ENCODE results near the gene GON7.
"Not testable (repeated sequence)": the region's sequence is repeated elsewhere in the genome, so short reads cannot be mapped to it uniquely, and the experiment has no call there.

- TF ChIP-seq CTCF (IDR thresholded peaks at IDR 0.05); ZFX (IDR thresholded peaks at IDR 0.05; ENCODE audit: borderline replicate concordance): not testable (repeated sequence)
These were observed 36.7 kb downstream of the GON7 start for GRCh38 chr14:93170141-93170540.

All from 22Rv1 (cell line).